Measurements from ENCODE around the gene ITLN2.
A peak's percentile ranks its signal among the peaks of the same experiment; 100 is the strongest.
"Not testable (repeated sequence)": the region's sequence is repeated elsewhere in the genome, so short reads cannot be mapped to it uniquely, and the experiment has no call there.

The ITLN2 gene

DNA sequence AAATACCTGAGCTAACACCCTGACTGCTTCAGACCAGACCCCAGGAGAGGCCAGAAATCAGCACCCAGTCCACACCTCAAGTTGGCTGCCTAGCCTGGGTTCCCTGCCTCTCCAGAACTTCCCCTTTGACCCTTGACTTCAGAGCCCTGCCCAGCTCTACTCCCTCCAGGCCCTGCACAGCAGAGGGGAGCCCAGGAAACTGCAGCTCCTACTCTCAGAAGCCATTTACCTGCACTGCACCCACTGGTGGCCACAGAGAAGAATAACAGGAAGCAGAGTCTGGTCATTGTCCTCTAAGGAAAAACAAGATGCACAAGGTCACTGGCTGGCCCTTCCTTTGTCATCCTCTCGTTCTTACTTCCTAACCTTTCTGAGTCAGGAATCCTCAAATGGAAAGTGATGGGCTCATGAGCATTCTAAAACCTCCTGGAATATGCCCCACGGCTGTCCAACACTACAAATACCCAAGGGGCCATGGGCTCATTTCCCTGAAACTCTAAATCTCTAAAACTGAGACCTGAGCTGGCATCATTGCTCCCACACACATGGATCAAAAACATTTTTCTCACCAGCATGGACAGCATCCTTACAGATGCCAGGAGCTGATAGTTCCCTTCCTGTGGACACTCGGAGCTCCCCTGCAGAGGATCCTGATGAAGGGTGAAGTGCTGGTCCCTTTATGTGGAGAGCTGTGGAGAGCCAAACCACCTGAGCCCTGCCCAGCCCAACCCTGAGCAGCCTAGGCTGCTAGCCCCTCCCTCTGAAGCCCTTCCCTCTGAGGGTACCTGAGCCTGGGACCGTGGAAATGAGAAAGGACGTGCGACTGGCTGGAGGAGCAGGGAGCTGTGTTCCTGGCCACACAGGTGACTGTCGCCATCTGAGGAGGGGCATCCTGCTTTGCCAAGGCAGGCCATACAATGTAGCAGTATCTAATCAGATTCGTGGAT is at the start of gene ITLN2:
Gene ITLN2 (minus strand): TSS at position 652 of the 947 bp plus-strand sequence. CDS start 68 bp downstream, at position 584.
- peak; percentile 27 for DNase-seq (ENCODE audit: low read depth)

DNA sequence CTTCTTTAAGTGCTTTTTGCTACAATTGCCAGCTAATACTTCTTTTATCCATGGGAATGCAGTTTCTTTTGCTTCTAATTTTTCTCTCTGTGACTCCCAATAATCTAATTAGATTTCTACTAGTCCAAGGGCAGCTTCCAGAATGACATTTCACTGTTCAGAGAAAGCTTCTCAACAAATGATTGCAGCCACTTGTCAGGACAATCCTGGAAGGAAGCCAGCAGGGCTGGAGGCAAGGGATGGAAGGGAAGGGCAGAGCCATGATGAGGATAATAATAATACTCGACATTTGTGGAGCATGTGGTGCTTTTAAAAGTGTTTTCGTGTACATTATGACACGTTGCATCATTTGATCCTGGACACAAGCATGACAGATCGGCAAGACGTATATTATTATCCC is 46.9 kb upstream of the ITLN2 start:
- no peak for DNase-seq (ENCODE audit: low read depth)

DNA sequence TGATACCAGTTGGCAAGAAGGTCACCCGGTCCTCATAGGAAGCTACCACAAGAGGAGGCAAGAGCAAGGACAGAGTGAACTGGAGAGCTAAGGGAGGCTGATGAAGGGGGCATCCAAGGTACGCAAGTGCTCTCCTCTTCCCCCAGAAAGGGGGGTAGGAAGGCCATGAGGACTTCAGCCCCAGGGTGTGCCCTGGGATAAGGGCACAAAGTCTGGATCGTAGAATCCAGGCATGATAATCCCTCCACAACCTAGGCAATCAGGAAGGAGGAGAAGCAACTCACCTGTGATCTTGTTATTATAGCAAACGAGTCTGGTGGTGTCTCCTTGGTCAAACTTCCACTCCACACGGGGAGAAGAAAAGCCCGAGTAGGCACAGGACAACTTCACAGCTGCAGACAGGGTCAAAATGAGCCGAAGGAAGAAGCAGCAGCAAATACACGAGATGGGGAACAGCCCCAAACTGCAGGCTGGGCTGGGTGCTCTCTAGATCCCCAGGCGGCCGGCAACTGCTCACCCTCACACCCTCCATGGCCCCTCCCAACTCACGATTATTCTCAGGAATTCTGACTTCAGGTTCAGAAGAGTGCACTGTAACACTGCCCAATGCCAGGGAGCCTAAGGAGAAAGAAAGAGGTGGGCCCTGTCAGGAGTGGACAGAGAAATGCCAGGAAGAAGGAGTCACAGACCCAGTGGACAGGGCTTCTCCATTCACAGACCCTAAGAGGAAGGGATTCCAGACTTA is 46.3 kb upstream of the ITLN2 start:
- DNase-seq (ENCODE audit: low read depth), result no peak

DNA sequence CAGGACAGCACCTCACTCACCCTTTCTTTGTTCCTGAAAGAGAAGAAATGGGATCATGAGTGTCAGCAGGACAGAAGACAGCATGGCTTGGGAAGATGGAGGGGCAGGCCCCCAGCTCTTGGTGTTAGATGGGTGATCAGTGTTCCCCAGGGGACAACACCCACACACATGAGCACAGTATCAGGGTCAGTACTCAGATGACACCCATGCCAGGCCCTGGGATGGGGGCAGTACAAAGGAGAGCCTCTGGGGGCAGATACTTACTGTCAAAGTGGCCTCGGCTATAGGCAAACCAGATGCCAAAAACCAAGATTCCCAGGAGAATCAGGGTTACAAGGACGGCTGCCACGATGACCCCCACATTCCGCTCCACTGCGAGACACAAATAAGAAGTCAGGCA is 44.8 kb upstream of the ITLN2 start:
- DNase-seq (ENCODE audit: low read depth), result no peak

DNA sequence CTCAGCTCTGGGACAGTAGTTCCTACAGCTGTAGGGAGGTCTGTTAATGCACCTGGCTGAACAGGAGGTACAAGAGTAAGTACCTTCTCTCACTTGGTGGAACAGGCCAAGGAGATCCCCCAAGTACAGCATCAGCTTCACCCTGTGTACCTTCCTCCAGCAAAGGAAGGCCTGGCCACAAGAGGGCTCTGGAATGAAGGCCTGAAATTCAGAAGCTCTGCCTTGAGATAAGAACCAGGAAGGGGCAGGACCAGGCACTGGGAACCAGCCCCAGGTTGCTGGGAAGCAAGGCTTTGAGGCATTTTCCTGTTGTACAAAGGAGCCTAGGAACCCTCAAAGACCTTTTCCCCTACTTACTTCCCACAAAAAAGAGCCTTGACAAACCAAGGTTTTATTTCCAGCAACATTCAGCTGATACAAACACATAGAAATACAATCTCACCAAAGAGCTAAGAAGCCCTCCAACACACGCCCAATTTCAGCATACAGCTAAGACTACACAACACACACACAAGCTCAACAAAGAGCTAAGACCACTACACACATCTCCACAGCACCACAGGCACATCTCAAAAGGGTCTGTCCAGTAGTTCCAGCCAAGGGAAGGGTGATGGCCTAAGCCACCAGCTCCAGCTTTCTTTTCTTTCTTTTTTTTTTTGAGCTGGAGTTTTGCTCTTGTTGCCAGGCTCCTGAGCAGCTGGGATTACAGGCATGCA is 42.9 kb upstream of the ITLN2 start:
- peak; percentile 33 for DNase-seq (ENCODE audit: low read depth)

DNA sequence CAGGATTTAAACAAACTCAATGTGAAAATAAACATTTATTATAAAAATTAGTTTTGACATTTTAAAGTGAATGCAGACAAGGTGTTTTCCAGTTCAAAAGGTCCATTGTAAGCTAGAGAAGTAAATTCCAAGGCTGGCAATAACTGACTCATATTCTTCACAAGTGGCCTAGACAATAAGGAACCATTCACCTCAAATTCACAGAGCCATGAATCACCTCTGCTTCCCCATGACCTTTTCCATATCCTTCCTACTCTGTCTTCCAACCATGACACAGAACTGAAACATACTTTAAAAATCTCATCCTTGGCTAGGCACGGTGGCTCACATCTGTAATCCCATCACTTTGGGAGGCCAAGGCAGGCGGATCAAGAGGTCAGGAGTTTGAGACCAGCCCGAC is 41.6 kb upstream of the ITLN2 start:
- no peak for DNase-seq (ENCODE audit: low read depth)

DNA sequence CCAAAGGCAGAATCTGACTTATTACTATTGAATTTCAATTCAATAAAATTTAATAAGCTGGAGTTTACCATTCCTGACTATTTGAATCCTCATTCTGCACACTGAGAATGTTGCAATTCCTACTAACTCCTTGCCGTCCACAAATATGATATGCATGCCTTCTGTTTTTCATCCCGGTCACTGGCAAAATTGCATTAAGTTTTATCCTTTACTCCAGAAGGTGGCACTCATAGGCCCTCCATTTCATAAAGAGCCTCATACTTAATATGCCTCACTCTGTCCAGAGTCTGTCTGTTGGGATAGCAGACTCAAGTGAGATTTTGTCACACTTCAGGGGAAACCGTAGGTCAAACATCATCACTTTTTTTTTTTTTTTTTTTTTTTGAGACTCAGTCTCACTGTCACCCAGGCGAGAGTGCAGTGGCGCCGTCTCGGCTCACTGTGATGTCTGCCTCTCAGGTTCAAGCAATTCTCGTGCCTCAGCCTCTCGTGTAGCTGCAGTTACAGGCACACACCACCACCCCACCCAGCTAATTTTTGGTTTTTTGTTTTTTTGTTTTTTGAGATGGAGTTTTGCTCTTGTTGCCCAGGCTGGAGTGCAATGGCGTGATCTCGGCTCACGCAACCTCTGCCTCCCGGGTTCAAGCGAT is 39.1 kb upstream of the ITLN2 start:
- no peak for DNase-seq (ENCODE audit: low read depth)

DNA sequence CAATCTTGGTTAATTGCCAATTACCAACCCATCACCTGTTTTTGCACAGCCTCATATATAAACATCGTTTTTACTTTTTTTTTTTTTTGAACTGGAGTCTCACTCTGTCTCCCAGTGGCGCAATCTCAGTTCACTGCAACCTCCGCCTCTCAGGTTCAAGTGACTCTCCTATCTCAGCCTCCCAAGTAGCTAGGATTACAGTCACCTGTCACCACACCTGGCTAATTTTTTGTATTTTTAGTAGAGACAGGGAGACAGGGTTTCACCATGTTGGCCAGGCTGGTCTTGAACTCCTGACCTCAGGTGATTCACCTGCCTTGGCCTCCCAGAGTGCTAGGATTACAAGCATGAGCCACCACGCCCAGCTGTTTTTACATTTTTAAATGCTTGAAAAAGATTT is 37.4 kb upstream of the ITLN2 start:
- not testable (repeated sequence) for DNase-seq (ENCODE audit: low read depth)

DNA sequence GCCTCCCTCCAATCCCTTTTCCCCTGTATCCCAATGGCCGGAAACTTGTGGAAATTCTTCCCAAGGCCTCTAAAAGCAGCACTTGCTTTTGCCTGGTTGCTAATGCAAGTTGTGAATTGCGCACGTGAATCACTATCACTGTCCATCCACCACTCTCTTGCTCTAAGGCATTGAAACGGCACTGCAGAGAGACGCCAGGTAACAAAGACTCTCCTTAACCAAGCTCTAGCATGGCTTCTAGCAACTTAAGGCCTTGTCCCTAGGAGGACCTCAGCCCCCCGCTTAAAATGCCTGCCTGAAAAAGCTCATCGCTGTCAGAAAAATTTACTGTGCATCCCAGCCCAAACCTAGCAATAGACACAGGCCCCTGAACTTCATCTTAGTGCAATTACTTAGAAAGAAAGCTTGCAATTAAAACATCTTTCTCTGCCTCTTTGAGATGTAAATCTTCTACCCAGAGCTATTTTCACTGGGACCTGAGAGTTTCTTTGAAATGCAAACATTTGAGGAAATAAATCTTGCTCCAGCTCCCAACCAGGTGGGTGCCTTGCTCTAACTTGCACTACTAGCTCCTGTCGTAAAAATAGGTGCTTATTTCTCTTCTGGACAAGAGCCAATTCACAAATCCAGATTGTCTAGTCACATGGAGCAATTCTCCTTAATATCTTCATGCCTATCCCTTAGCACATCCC is 32.9 kb upstream of the ITLN2 start:
- no peak for DNase-seq (ENCODE audit: low read depth)

DNA sequence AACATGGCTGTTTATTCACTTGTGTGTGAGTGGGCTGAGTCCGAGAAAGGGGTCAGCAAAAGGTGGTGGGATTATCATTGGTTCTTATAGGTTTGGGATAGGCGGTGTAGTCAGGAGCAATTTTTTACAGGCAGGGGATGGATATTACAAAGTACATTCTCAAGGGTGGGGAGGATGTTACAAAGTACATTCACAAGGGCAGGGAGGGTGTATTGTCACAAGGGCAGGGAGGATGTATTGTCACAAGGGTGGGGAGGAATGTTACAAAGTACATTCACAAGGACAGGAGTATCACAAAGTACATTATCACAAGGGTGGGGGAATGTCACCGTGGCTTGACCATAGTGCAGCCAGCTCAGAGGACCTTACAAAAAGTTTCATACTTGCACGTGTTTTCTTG is 31.1 kb upstream of the ITLN2 start:
- no peak for DNase-seq (ENCODE audit: low read depth)

DNA sequence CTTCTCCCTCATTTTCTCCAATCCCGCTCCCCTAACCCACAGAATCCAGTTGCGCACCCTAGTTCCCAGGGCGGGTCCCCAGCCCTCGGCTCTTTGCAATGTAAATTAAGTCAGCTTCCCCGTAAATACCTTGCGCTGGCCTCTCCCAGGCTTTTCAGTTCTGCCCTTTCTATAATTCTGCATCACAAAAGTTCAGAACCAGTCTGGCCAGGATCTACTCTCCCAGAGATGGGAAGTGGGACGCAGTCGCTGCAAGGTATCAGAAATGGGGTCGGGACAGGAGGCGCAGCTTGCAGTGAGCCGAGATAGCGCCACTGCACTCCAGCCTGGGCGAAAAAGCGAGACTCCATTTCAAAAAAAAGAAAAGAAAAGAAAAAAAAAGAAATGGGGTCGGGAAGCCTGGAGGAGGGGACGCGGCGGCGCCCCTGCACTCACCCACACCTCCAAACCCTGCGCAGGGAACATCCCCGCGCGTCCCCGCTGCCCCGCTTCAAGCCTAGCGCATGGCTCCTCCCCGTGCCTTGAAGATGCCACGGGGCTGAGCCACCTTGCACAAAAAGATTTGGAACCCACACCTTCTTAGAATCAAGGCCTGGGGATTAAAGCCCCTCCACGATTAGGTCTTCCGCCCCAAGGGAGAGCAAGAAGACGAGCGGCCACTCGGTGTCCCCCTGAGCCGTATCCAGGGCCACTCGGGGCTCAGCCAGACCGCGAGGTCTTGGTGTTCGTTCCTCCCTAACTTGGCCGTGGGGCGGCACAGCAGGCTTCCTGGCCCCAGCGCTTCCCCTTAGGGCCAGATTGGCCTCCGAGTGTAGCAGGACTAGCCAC is 27.2 kb upstream of the ITLN2 start:
- DNase-seq (ENCODE audit: low read depth), result no peak

DNA sequence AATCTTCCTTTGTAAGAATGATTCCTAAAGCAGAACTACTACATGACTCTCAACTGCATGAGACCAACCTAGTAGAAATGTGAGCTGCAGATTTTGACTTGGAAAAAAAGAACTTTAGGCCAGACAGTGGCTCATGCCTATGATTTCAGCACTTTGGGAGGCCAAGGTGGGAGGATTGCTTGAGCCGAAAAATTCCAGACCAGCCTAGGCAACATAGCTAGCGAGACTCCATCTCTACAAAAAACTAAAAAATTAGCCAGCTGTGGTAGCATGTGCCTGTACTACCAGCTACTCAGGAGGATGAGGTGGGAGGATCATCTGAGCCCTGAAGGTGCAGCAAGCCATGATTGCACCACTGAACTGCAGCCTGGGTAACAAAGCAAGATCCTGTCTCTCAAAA is 24.7 kb upstream of the ITLN2 start:
- DNase-seq (ENCODE audit: low read depth), result no peak

DNA sequence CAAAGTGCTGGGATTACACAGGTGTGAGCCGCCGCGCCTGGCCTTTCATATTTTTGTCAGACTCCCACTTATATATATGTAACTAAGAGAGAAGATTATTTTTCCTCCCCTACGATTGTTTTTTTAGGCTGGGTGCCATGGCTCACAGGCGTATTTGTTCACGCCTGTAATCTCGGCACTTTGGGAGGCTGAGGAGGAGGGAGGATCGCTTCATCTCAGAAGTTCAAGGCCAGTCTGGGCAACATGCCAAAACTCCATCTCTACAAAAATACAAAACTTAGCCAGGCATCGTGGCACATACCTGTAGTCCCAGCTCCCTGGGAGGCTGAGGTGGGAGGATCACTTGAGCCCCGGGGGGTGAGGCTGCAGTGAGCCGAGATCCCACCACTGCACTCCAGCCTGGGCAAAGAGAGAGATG is 23.9 kb upstream of the ITLN2 start:
- DNase-seq (ENCODE audit: low read depth), result no peak

DNA sequence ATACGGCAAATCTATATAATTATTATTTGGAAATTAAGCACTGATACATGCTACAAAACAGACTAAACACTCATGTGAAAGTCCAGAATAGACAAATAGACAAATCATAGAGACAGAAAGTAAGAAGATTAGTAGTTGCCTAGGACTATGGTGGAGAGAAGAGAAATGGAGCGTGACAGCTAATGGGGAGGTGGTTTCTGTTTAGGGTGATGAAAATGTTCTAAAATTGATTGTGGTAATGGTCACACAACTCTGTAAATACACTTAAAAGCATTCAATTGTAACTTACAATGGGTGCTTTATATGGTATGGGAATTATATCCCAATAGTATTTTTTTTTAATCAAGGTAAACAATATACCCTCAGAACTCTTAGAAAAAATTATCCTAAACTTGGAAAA is 20.4 kb upstream of the ITLN2 start:
- DNase-seq (ENCODE audit: low read depth), result no peak

DNA sequence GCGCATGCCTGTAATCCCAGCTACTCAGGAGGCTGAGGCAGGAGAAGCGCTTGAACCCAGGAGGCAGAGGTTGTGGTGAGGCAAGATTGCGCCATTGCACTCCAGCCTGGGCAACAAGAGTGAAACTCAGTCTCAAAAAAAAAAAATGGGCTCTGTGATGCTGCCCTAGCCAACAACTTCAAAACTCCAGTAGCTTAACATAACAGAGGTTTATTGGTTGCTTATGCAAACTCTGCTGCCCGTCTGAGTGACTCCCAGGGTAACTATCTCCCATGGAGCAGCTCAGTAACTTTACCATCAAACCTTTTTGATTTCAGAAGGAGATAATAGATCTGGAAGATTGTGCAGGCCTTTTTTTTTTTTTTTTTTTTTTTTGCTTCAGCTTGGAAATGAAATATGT is 18.9 kb upstream of the ITLN2 start:
- DNase-seq (ENCODE audit: low read depth), result no peak

DNA sequence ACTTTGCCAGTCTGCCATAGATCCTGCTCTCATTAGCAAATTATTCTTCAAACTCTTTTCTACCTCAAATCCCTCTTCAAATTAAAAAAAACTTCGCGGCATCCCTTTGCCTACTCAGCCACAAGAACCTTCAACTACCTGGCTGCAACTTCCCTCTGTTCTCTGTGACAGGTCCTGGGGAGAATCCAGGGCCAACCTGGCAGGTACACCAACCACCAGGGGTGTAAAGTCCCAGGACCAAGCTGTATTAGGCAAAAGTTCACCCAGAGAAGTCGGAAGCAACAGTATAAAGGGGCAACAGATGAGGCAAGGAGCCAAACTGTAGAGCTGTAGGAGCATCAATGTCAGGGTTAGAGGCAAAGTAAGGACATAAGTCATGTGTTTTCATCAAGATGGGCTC is 18.3 kb upstream of the ITLN2 start:
- no peak for DNase-seq (ENCODE audit: low read depth)

DNA sequence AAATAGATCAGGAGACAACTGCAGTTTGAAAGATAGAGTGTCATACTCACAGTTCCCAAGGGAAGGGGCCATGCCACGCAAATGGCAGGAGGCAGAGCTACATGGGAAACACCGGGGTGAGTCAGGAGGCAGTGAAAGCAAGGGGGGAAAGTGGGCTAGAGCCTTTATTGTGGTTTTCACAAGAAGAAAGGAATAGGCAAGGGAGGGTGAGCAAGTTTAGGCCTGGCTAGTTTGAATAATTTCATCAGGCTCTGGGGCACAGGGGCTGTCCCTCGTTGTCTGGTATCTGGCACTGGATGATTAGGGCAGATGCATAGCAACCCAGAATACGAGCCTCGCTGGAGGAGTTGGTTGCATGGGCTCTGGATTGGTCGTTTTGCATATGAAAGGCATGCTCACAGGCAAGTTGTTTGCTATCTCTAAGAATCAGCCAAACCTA is 17.0 kb upstream of the ITLN2 start:
- DNase-seq (ENCODE audit: low read depth), result no peak

DNA sequence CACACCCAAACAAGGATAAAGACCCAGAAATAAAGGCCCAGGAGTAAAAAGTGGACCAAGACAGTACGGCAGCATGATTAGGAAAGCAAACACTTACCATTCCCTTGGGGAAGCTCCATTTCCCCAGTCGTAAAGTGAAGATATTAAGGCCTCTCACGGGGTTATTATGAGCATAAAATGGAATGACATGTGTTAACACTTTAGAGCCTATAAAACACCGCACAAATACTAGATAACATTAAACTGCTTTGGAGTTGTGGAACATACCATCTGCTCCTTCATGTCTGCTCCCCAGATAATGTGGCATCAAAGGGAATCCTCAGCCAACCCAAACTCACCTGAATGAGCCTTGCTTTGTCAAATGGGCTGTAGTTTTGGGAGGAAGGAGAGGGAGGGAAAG is 8.9 kb upstream of the ITLN2 start:
- no peak for DNase-seq (ENCODE audit: low read depth)

DNA sequence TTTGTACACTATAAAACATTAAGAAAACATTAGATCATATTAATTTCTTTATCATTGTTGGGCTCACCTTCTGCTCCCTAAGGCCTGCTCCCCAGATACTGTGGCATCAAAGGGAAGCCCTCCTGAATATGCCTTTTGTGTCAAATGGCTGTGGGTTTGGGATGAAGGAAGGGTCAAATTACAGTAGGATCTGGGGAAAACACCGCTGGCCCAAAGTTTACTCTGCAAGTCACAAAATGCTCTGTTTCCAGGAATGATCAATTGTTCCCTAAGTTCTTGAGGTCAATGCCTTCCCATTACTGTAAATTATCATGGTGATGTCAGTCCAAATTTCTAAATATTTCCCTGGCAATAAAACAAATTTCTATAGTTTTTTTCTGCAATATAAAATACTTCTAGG is 6.8 kb upstream of the ITLN2 start:
- no peak for DNase-seq (ENCODE audit: low read depth)

DNA sequence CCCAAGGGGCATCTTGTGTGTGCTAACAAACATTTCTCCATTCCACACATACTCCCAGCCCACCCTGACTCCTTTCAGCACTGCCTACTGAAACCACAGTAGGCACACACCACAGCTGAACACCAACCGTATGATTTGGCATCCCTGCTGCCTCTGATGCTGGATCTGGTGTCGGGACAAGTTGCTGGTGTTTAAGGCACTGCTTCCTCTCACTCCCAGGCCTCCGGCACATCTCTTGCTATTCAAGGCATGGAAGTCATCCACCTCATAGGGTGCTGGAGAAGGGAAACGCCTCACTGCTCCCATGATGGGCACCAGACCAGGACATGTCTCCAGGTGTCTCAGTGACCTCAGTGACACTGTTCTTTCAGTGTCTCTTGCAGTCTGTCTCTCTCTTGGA is 2.4 kb upstream of the ITLN2 start:
- DNase-seq (ENCODE audit: low read depth), result no peak

DNA sequence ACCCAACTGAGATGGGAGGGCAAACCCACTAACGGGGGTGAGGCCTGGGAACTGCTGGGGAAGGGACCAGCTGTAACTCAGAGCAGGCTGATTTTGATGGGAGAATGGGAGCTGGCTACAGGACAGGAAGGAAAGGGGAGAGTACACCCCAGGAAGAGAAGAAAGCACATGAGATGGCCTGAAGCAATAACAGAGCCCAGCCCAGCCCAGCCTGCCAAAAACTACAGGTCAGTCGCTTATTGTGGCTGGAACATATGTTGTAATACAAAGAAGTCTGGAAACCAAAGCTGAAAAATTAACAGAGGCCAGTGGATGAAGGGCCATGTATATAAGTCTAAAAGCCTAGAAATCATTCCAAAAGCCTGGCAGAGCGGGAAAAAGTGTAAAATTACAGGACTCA is 1.6 kb downstream of the ITLN2 start:
- no peak for DNase-seq (ENCODE audit: low read depth)
